ENCODE results near the gene GMPS.
"Not testable (repeated sequence)": the region's sequence is repeated elsewhere in the genome, so short reads cannot be mapped to it uniquely, and the experiment has no call there.

GMPS gene

GRCh38 chr3:155876037-155876436, 5.6 kb downstream of the GMPS start:
- POLR2A ChIA-PET, result no interaction called here
- CTCF ChIA-PET, result interaction anchor here (1.6 kb wide), 1 partner anchor 10 kb away, joined by 5 read pairs; no protein-coding TSS in a partner anchor

DNA sequence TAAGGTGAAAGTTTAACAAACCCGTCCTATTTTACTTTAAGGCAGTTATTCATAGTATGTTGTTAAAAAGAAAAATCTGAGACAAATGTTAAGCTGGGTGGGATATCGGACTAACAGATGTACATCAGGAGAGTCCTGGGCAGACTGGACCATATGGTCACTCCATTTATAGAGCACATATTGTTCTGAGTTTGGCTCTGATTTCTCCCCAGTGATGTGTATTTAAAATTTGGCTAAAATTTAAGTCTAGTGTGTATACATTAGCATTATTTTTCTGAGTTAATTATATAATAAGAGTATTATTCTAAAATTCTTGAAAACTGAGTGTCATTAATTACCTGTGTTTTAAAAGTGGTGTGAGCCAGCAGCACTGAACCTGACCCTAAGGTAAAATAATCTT, 6.1 kb downstream of the GMPS start:
- DNase-seq (ENCODE audit: extremely low spot score), result no peak
- TF ChIP-seq, protein P1, sequence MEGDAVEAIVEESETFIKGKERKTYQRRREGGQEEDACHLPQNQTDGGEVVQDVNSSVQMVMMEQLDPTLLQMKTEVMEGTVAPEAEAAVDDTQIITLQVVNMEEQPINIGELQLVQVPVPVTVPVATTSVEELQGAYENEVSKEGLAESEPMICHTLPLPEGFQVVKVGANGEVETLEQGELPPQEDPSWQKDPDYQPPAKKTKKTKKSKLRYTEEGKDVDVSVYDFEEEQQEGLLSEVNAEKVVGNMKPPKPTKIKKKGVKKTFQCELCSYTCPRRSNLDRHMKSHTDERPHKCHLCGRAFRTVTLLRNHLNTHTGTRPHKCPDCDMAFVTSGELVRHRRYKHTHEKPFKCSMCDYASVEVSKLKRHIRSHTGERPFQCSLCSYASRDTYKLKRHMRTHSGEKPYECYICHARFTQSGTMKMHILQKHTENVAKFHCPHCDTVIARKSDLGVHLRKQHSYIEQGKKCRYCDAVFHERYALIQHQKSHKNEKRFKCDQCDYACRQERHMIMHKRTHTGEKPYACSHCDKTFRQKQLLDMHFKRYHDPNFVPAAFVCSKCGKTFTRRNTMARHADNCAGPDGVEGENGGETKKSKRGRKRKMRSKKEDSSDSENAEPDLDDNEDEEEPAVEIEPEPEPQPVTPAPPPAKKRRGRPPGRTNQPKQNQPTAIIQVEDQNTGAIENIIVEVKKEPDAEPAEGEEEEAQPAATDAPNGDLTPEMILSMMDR (IDR thresholded peaks at IDR 0.05; ENCODE audit: control extremely low read depth, extremely low read depth, low read depth, missing control alignments), result no peak
- CTCF ChIA-PET, result interaction anchor here (1.1 to 1.6 kb wide), 3 partner anchors 10 to 70 kb away, joined by 3 to 5 read pairs (median 3); partner anchors contain the start of gene C3orf33
- POLR2A ChIA-PET, result no interaction called here

More at GRCh38 chr3:155876037-155876436, 5.6 kb downstream of the GMPS start:
- TF ChIP-seq, protein P1 (IDR thresholded peaks at IDR 0.05; ENCODE audit: control extremely low read depth, extremely low read depth, low read depth, missing control alignments), result no peak
- DNase-seq (ENCODE audit: extremely low spot score), result no peak

DNA sequence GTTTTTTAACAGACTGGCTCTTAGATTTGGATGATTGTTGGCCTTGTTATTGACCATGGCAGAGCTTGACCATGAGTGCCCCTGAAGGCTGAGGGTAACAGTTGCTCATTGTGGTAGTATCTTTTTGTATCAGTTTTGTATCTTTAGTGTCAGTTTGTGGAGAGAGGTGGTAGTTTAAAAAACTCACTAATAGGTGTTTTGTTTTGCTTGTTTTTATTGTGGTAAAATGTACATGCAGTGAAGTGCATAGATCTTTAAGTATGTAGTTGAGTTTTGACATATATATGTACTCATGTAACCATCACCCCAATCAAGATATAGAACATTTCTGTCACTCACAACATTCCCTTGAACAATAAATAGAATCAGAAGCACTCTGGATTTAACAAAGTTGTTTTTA, 9.8 kb downstream of the GMPS start:
- POLR2A ChIA-PET, result interaction anchor here (1.3 kb wide), 1 partner anchor 9 kb away, joined by 9 read pairs; no protein-coding TSS in a partner anchor
- DNase-seq (ENCODE audit: extremely low spot score), result no peak
- CTCF ChIA-PET, result interaction anchor here (0.6 kb wide), 1 partner anchor 1491 kb away, joined by 3 read pairs; no protein-coding TSS in a partner anchor
- TF ChIP-seq, protein P1 (IDR thresholded peaks at IDR 0.05; ENCODE audit: control extremely low read depth, extremely low read depth, low read depth, missing control alignments), result no peak

DNA sequence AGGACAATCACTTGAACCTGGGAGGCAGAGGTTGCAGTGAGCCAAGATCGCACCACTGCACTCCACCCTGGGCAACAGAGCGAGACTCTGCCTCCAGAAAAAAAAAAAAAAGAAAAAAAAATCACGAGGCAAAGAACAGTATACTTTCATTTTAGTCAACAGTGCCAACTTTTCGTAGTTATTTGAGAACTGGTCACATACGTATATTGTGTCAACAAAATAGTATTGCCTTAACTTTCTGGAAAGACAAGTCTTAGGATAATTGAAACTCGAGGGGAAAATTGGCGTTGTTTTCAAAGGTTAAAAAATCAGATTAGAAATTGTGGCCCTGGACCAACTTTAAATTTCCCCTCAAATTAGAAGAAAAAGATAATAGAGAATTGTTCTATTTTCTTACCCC, 13.8 kb downstream of the GMPS start:
- ChIA-PET POLR2A (interaction anchor here (1.3 kb wide), 1 partner anchor 13 kb away, joined by 5 read pairs; the partner anchor contains the start of gene GMPS), CTCF (interaction anchor here (1.4 to 4.3 kb wide), 3 partner anchors 13 to 128 kb away, joined by 3 to 23 read pairs (median 19); partner anchors contain the start of genes C3orf33 and GMPS)
- TF ChIP-seq, protein P1 (IDR thresholded peaks at IDR 0.05; ENCODE audit: control extremely low read depth, extremely low read depth, low read depth, missing control alignments), result no peak

DNA sequence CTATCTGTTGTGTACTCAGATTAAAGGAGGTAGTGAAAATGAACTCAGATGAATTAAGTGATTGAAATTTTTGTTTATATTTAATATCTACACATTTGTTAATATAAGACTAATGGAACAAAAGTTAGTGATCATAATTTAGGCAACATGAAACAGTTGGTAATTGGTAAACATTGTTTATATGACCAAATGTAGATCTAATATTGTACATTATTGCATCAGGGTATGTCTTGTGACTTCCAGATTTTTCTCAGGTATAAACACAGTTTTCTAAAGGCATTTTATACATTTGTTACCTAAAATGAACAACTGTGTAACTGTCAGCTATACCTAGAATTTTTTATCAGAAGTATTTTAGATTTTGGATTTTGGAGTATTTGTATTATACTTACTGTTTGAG, 14.8 kb downstream of the GMPS start:
- POLR2A ChIA-PET, result interaction anchor here (1.3 kb wide), 1 partner anchor 14 kb away, joined by 5 read pairs; the partner anchor contains the start of gene GMPS
- CTCF ChIA-PET, result interaction anchor here (3.6 to 4.3 kb wide), 2 partner anchors 14 to 79 kb away, joined by 19 to 23 read pairs; partner anchors contain the start of genes C3orf33 and GMPS
- DNase-seq (ENCODE audit: extremely low spot score), result no peak
- TF ChIP-seq, protein P1 (IDR thresholded peaks at IDR 0.05; ENCODE audit: control extremely low read depth, extremely low read depth, low read depth, missing control alignments), result no peak

More for the DNA sequence above, 13.8 kb downstream of the GMPS start:
- DNase-seq (ENCODE audit: extremely low spot score), result no peak

DNA sequence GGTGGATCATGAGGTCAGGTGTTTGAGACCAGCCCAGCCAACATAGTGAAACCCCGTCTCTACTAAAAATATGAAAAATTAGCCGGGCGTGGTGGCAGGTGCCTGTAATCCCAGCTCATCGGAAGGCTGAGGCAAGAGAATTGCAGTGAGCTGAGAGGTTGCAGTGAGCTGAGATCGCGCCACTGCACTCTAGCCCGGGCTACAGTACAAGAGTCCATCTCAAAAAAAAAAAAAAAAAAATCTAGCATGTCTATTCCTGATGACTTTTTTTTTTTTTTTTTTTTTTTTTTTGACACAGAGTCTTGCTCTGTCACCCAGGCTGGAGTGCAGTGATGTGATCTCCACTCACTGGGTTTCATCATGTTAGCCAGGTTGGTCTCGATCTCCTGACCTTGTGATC, 15.9 kb downstream of the GMPS start:
- ChIA-PET POLR2A (interaction anchor here (0.7 kb wide), 1 partner anchor 131 kb away, joined by 4 read pairs; no protein-coding TSS in a partner anchor), CTCF (interaction anchor here (1.2 to 3.6 kb wide), 3 partner anchors 10 to 81 kb away, joined by 4 to 23 read pairs (median 5); partner anchors contain the start of genes C3orf33 and GMPS)
- DNase-seq (ENCODE audit: extremely low spot score), result not testable (repeated sequence)

- CTCF ChIA-PET, result interaction anchor here (1.2 to 3.6 kb wide), 3 partner anchors 10 to 81 kb away, joined by 4 to 23 read pairs (median 5); partner anchors contain the start of genes C3orf33 and GMPS
These were observed 16.5 kb downstream of the GMPS start for GRCh38 chr3:155886915-155887314.

More at GRCh38 chr3:155886915-155887314, 16.5 kb downstream of the GMPS start:
- TF ChIP-seq, protein P1 (IDR thresholded peaks at IDR 0.05; ENCODE audit: control extremely low read depth, extremely low read depth, low read depth, missing control alignments), result no peak
- no peak for DNase-seq (ENCODE audit: extremely low spot score)
- POLR2A ChIA-PET, result no interaction called here
